ENCODE measurements around the gene DOK6. TPM values are rescaled to one million over a fixed set of nuclear protein-coding genes. Genes with fewer than 3 reads are reported as not detected.

Gene DOK6
- total RNA-seq, 2 experiments from 2014 or later, result not detected

GRCh38 chr18:69364930-69365329 is 35.8 kb upstream of the DOK6 start:
- H4K20me1 ChIP-seq (ENCODE audit: insufficient read depth, low read length), result no peaks in the 10 kb centered on the region
- CTCF ChIA-PET (ENCODE audit: unreplicated experiment), result no interaction called here
- H3K9me3 ChIP-seq (ENCODE audit: low read length), result no peaks in the 10 kb centered on the region
- TF ChIP-seq EZH2phosphoT487 (IDR thresholded peaks at IDR 0.05; ENCODE audit: borderline replicate concordance, low read depth, low read length) (no peak), CTCF (conservative IDR thresholded peaks at IDR 0.05; ENCODE audit: low read length) (no peak)
- no peak overlapping the region for H3K4me2 ChIP-seq (ENCODE audit: low read length)
- H2AFZ ChIP-seq (ENCODE audit: low read length), result no peak overlapping the region
- H3K9me2 ChIP-seq (ENCODE audit: insufficient read depth, low read length), result no peaks in the 10 kb centered on the region
- POLR2A ChIA-PET, result no interaction called here
- intact Hi-C loops (cut with micrococcal nuclease; ENCODE audit: unreplicated experiment), result no loop called here
- DNase-seq (ENCODE audit: low spot score), result no peak
- no peak overlapping the region for H3K4me3 ChIP-seq (ENCODE audit: low read depth, low read length, poor library complexity, severe bottlenecking)
- H3K4me1 ChIP-seq (ENCODE audit: insufficient read depth, low read length, poor library complexity, severe bottlenecking), result no peaks in the 10 kb centered on the region
- H3K79me2 ChIP-seq (ENCODE audit: insufficient read depth, low read depth, low read length), result no peaks in the 10 kb centered on the region
- BruUV-seq (replicated peaks), result no TSS peak
- H3K36me3 ChIP-seq (ENCODE audit: insufficient read depth, low read length), result no peaks in the 10 kb centered on the region
- H3K27ac ChIP-seq (ENCODE audit: low read depth, low read length, poor library complexity, severe bottlenecking), result no peak overlapping the region

- DNase-seq (ENCODE audit: low spot score), result no peak
- BruUV-seq (replicated peaks), result no TSS peak
- H3K79me2 ChIP-seq (ENCODE audit: insufficient read depth, low read depth, low read length), result no peaks in the 10 kb centered on the region
- H3K4me1 ChIP-seq (ENCODE audit: insufficient read depth, low read length, poor library complexity, severe bottlenecking), result no peaks in the 10 kb centered on the region
- H2AFZ ChIP-seq (ENCODE audit: low read length), result no peak overlapping the region
- H3K36me3 ChIP-seq (ENCODE audit: insufficient read depth, low read length), result no peaks in the 10 kb centered on the region
- intact Hi-C loops (cut with micrococcal nuclease; ENCODE audit: unreplicated experiment), result no loop called here
- no peaks in the 10 kb centered on the region for H3K9me2 ChIP-seq (ENCODE audit: insufficient read depth, low read length)
- no peak for TF ChIP-seq CTCF (conservative IDR thresholded peaks at IDR 0.05; ENCODE audit: low read length)
- no peak for TF ChIP-seq EZH2phosphoT487 (IDR thresholded peaks at IDR 0.05; ENCODE audit: borderline replicate concordance, low read depth, low read length)
- no peaks in the 10 kb centered on the region for H4K20me1 ChIP-seq (ENCODE audit: insufficient read depth, low read length)
- H3K27ac ChIP-seq (ENCODE audit: low read depth, low read length, poor library complexity, severe bottlenecking), result no peak overlapping the region
- H3K4me3 ChIP-seq (ENCODE audit: low read depth, low read length, poor library complexity, severe bottlenecking), result no peak overlapping the region
- POLR2A ChIA-PET, result no interaction called here
- no peaks in the 10 kb centered on the region for H3K9me3 ChIP-seq (ENCODE audit: low read length)
- CTCF ChIA-PET (ENCODE audit: unreplicated experiment), result no interaction called here
- no peak overlapping the region for H3K4me2 ChIP-seq (ENCODE audit: low read length)
These were observed 35.0 kb upstream of the DOK6 start for GRCh38 chr18:69365658-69366057.

GRCh38 chr18:69367104-69367503 is 33.6 kb upstream of the DOK6 start:
- Histone ChIP-seq H3K36me3 (ENCODE audit: insufficient read depth, low read length) (no peaks in the 10 kb centered on the region), H3K9me2 (ENCODE audit: insufficient read depth, low read length) (no peaks in the 10 kb centered on the region), H4K20me1 (ENCODE audit: insufficient read depth, low read length) (no peaks in the 10 kb centered on the region), H3K4me3 (ENCODE audit: low read depth, low read length, poor library complexity, severe bottlenecking) (no peak overlapping the region), H3K9me3 (ENCODE audit: low read length) (no peaks in the 10 kb centered on the region), H2AFZ (ENCODE audit: low read length) (no peak overlapping the region), H3K4me2 (ENCODE audit: low read length) (no peak overlapping the region), H3K4me1 (ENCODE audit: insufficient read depth, low read length, poor library complexity, severe bottlenecking) (no peaks in the 10 kb centered on the region), H3K27ac (ENCODE audit: low read depth, low read length, poor library complexity, severe bottlenecking) (no peak overlapping the region), H3K79me2 (ENCODE audit: insufficient read depth, low read depth, low read length) (no peaks in the 10 kb centered on the region)
- no peak for TF ChIP-seq CTCF (conservative IDR thresholded peaks at IDR 0.05; ENCODE audit: low read length)
- no peak for TF ChIP-seq EZH2phosphoT487 (IDR thresholded peaks at IDR 0.05; ENCODE audit: borderline replicate concordance, low read depth, low read length)
- intact Hi-C loops (cut with micrococcal nuclease; ENCODE audit: unreplicated experiment), result no loop called here
- CTCF ChIA-PET (ENCODE audit: unreplicated experiment), result no interaction called here
- POLR2A ChIA-PET, result no interaction called here
- BruUV-seq (replicated peaks), result no TSS peak
- DNase-seq (ENCODE audit: low spot score), result no peak
